Smooth muscle cell (in vitro differentiated cells): Measurements from ENCODE around the gene DISP3. TPM values are rescaled to one million over a fixed set of nuclear protein-coding genes. Genes with fewer than 3 reads are reported as not detected.

Experiments used
- DNase-seq: peaks from one replicate; lab custom pipeline; 2025; ENCODE audit not compliant: unreplicated experiment; lab: John Stamatoyannopoulos, UW
- H2AFZ ChIP-seq: fragments of 200-600 bp; sonication (generic); 2 replicates; pipeline ENCODE4 v1.6.0; 2016; ENCODE audit warnings: antibody characterized with exemption, low read depth, mild to moderate bottlenecking
- H3F3A ChIP-seq: fragments of 200-600 bp; sonication (generic); 2 replicates; pipeline ENCODE4 v1.6.0; 2017; ENCODE audit warnings: antibody characterized with exemption, low read depth
- H3K27ac ChIP-seq: fragments of 200-600 bp; sonication (generic); 2 replicates; pipeline ENCODE4 v1.5.1; 2016; ENCODE audit warnings: low read depth, mild to moderate bottlenecking
- H3K27me3 ChIP-seq: fragments of 200-600 bp; sonication (generic); 2 replicates; pipeline ENCODE4 v1.6.1; 2016; ENCODE audit warnings: low read depth, mild to moderate bottlenecking
- H3K36me3 ChIP-seq: fragments of 200-600 bp; sonication (generic); 2 replicates; pipeline ENCODE4 v1.5.1; 2016; ENCODE audit warnings: low read depth
- H3K4me1 ChIP-seq: fragments of 200-600 bp; sonication (generic); 2 replicates; pipeline ENCODE4 v1.5.1; 2016; ENCODE audit warnings: low read depth
- H3K4me2 ChIP-seq: fragments of 200-600 bp; sonication (generic); 2 replicates; pipeline ENCODE4 v1.6.0; 2016; ENCODE audit warnings: mild to moderate bottlenecking
- H3K4me3 ChIP-seq: fragments of 200-600 bp; sonication (generic); 2 replicates; pipeline ENCODE4 v1.5.1; 2016; ENCODE audit warnings: mild to moderate bottlenecking
- H3K79me2 ChIP-seq: fragments of 200-600 bp; sonication (generic); 2 replicates; pipeline ENCODE4 v1.6.0; 2016; ENCODE audit warnings: low read depth, mild to moderate bottlenecking
- H3K9ac ChIP-seq: fragments of 200-600 bp; sonication (generic); 2 replicates; pipeline ENCODE4 v1.6.0; 2016; ENCODE audit warnings: low read depth
- H3K9me3 ChIP-seq: fragments of 200-600 bp; sonication (generic); replicated peaks from 2 replicates; pipeline ENCODE4 v1.5.1; 2016; ENCODE audit warnings: low read depth
- H4K20me1 ChIP-seq: fragments of 200-600 bp; sonication (generic); 2 replicates; pipeline ENCODE4 v1.6.0; 2016; ENCODE audit warnings: low read depth
- whole genome bisulfite sequencing: methylation state at CpG from one replicate; pipeline ENCODE4 v1.1.7; 2016; ENCODE audit warnings: low lambda C conversion rate; 5-methylcytosine and 5-hydroxymethylcytosine counted together
- polyA plus RNA-seq: library from polyadenylated mRNA; unstranded; fragments of >200 nt; fragmentation: Nextera tagmentation; extraction: Ambion mirVana; gene quantifications from 2 replicates; pipeline ENCODE4 v1.2.1, GENCODE V29; 2016
- total RNA-seq: library from RNA; depleted of rRNA; stranded (reverse); fragments of >200 nt; gene quantifications from 2 replicates; pipeline ENCODE4 v1.2.3, GENCODE V29; 2014
- TF ChIP-seq, protein P1 (sequence below): fragments of 200-600 bp; sonication (generic); IDR thresholded peaks from 2 replicates; pipeline ENCODE4 v1.5.1; 2017; ENCODE audit warnings: borderline replicate concordance, mild to moderate bottlenecking, antibody characterized with exemption; ENCODE audit not compliant: insufficient read depth, poor library complexity, severe bottlenecking

The DISP3 gene
- total and polyA plus RNA-seq, 2 experiments from 2014 or later: 0.17 TPM; not detected in 1

DNA sequence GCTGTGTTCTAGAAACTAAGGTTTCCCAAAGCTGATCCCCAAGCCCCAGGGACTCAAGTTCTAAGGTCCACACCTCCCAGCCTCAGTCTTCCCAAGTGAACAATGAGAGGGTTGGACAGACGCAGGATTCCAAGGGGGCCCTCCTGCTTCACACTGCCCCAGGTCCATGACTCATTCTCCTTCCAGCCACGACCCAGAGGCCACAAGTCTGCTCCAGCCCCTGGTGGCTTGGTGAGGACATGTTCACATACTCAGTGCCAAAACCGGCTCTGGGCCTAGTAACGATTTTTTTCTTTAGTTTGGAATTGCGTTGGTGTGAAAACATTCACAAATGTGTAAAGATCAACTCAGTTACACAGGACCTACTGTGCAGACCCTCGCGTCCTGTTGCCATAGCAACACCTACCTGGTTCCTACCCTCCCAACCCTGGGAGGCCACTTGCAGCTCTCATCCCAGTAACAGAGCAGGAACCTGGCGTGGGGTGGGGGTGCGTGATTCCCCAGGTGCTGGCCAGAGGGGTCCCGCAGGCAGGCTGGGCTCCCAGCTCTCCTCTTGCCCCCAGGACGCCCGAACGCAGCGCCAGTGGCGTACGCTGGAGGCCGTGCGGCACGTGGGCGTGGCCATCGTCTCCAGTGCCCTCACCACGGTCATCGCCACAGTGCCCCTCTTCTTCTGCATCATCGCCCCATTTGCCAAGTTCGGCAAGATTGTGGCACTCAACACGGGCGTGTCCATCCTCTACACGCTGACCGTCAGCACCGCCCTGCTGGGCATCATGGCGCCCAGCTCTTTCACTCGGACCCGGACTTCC lies 57.0 kb downstream of the DISP3 start:
- no peak overlapping the region for H3K27ac ChIP-seq
- no peaks in the 10 kb centered on the region for H3F3A ChIP-seq
- H3K79me2 ChIP-seq: no peaks in the 10 kb centered on the region
- H3K36me3 ChIP-seq: no peaks in the 10 kb centered on the region
- H4K20me1 ChIP-seq: no peaks in the 10 kb centered on the region
- TF ChIP-seq, protein P1, sequence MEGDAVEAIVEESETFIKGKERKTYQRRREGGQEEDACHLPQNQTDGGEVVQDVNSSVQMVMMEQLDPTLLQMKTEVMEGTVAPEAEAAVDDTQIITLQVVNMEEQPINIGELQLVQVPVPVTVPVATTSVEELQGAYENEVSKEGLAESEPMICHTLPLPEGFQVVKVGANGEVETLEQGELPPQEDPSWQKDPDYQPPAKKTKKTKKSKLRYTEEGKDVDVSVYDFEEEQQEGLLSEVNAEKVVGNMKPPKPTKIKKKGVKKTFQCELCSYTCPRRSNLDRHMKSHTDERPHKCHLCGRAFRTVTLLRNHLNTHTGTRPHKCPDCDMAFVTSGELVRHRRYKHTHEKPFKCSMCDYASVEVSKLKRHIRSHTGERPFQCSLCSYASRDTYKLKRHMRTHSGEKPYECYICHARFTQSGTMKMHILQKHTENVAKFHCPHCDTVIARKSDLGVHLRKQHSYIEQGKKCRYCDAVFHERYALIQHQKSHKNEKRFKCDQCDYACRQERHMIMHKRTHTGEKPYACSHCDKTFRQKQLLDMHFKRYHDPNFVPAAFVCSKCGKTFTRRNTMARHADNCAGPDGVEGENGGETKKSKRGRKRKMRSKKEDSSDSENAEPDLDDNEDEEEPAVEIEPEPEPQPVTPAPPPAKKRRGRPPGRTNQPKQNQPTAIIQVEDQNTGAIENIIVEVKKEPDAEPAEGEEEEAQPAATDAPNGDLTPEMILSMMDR: no peak
- no peaks in the 10 kb centered on the region for H3K9me3 ChIP-seq
- H3K9ac ChIP-seq: no peak overlapping the region
- no peak overlapping the region for H2AFZ ChIP-seq
- H3K4me2 ChIP-seq: no peak overlapping the region
- no peaks in the 10 kb centered on the region for H3K4me1 ChIP-seq
- no peaks in the 10 kb centered on the region for H3K27me3 ChIP-seq
- H3K4me3 ChIP-seq: no peak overlapping the region
- DNase-seq: no peak
- 91% methylated on average over 31 of the region's 33 CpGs for WGBS

DNA sequence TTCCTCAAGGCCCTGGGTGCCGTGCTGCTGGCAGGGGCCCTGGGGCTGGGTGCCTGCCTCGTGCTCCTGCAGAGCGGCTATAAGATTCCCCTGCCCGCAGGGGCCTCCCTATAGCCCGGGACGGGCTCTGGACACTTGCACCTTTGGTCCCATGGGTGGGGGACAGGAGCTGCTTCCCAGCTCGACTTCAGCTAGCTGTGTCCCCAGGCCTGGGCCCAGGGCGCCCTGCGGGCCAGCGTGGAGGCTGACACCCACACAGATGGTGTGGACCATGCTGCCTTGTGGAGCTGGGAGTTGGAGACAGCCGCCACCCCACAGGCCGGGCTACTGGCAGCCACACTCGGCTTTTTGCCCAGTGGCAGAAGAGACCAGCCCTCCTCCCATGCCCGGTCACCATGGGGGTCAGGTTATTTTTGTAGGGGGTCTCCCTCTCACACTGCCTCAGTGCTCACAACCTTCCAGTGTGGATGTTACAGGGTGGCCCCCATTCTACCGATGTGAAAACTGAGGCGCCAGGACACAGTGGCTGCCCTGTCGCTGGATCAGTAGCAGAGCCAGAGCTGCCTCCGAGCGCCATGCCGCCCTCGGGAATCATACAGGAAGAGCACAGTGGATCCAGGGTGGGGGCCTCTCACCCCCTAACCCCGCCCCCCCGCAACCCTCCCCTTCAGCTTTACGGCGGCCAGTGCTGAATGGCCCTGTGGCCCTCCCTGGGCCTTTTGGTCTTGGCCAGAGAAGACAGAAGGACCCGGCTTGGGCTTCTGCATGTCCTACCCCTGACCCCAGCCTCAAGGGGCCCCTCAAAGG lies 57.8 kb downstream of the DISP3 start:
- H4K20me1 ChIP-seq: no peaks in the 10 kb centered on the region
- H3K36me3 ChIP-seq: no peaks in the 10 kb centered on the region
- H3K9me3 ChIP-seq: no peaks in the 10 kb centered on the region
- TF ChIP-seq, protein P1: no peak
- no peak overlapping the region for H3K4me3 ChIP-seq
- no peak overlapping the region for H3K9ac ChIP-seq
- no peak overlapping the region for H3K27ac ChIP-seq
- no peak overlapping the region for H2AFZ ChIP-seq
- no peak for DNase-seq
- no peaks in the 10 kb centered on the region for H3K27me3 ChIP-seq
- H3K4me1 ChIP-seq: no peaks in the 10 kb centered on the region
- 97% methylated on average over 24 of the region's 26 CpGs for WGBS
- no peak overlapping the region for H3K4me2 ChIP-seq
- H3F3A ChIP-seq: no peaks in the 10 kb centered on the region
- no peaks in the 10 kb centered on the region for H3K79me2 ChIP-seq

DNA sequence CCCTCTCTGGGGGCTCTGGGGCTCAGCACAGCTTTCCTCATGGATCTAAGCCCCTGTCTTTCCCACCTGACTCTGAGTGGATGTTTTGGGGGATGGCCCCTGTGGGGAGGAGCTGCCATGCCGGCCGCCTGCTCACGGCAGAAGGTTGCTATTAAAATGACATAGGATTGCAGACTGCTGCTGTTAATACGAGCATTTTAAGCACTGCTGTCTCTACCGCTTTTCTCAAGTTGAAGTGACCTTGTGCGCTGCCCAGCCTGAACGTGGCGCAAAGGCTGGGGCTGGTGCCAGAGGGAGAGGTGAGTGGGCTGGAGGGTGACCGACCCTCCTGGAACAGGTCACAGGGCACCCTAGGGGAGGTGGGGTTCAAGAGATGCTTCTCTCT lies 58.4 kb downstream of the DISP3 start:
- H3K4me2 ChIP-seq: no peak overlapping the region
- no peak overlapping the region for H3K4me3 ChIP-seq
- 92% methylated on average over 9 of the region's 9 CpGs for WGBS
- H3K27ac ChIP-seq: no peak overlapping the region
- no peak for DNase-seq
- H4K20me1 ChIP-seq: no peaks in the 10 kb centered on the region
- no peak overlapping the region for H3K9ac ChIP-seq
- H3K4me1 ChIP-seq: no peaks in the 10 kb centered on the region
- H2AFZ ChIP-seq: no peak overlapping the region
- TF ChIP-seq, protein P1: no peak
- H3K36me3 ChIP-seq: no peaks in the 10 kb centered on the region
- no peaks in the 10 kb centered on the region for H3K79me2 ChIP-seq
- H3K27me3 ChIP-seq: no peaks in the 10 kb centered on the region
- no peaks in the 10 kb centered on the region for H3K9me3 ChIP-seq
- no peaks in the 10 kb centered on the region for H3F3A ChIP-seq
